Common myeloid progenitor, CD34-positive (primary cell): Measurements from ENCODE around the gene SERGEF.

Experiments
- CTCF ChIA-PET: fragments of 350-600 bp; sonication (Branson Sonifier 250); formaldehyde crosslinking; loops from one replicate; lab custom pipeline; 2021; ENCODE audit warnings: antibody characterized with exemption; lab: Charles Lee
- POLR2A ChIA-PET: fragments of 350-600 bp; sonication (Branson Sonifier 250); formaldehyde crosslinking; loops from one replicate; lab custom pipeline; 2021; ENCODE audit warnings: antibody characterized with exemption; lab: Charles Lee
- DNase-seq, 3 donors: peaks; one replicate each; pipeline versions ENCODE4 v3.0.0 to v3.0.0-alpha.2; 2013
- H3K27ac ChIP-seq, 2 experiments: 1 replicate in 1 of 2; 2 replicates in 1 of 2; pipeline ENCODE4 v1.7.0; 2013; ENCODE audit warnings: inconsistent platforms in 2 of 2, low read length in 2 of 2, mild to moderate bottlenecking in 2 of 2, low read depth in 1 of 2, moderate library complexity in 1 of 2; ENCODE audit not compliant: severe bottlenecking in 2 of 2, insufficient read depth in 1 of 2, poor library complexity in 1 of 2
- H3K27me3 ChIP-seq, 5 experiments: replicated peaks in 2 of 5; 1 replicate in 3 of 5; 2 replicates in 2 of 5; pipeline versions ENCODE4 v1.6.1 to v1.7.0; 2013; ENCODE audit warnings: low read length in 4 of 5, mild to moderate bottlenecking in 2 of 5, moderate library complexity in 2 of 5, inconsistent platforms in 1 of 5; ENCODE audit not compliant: insufficient read depth in 5 of 5, control insufficient read depth in 4 of 5
- H3K36me3 ChIP-seq, 4 experiments: 1 replicate in 2 of 4; 2 replicates in 2 of 4; pipeline versions ENCODE4 v1.6.1 to v1.7.0; 2013; ENCODE audit warnings: low read length in 3 of 4, control low read depth in 1 of 4, mild to moderate bottlenecking in 1 of 4; ENCODE audit not compliant: control insufficient read depth in 4 of 4, insufficient read depth in 4 of 4
- H3K4me1 ChIP-seq, 4 experiments: 1 replicate in 3 of 4; 2 replicates in 1 of 4; pipeline versions ENCODE4 v1.6.1 to v1.7.1; 2013; ENCODE audit warnings: low read length in 3 of 4, mild to moderate bottlenecking in 3 of 4, control low read depth in 1 of 4, inconsistent platforms in 1 of 4, moderate library complexity in 1 of 4; ENCODE audit not compliant: control insufficient read depth in 4 of 4, insufficient read depth in 4 of 4; ENCODE audit errors: control extremely low read depth in 1 of 4
- H3K4me3 ChIP-seq, 7 experiments: 1 replicate in 4 of 7; 2 replicates in 3 of 7; pipeline versions ENCODE4 v1.5.1 to v1.7.0; 2013; ENCODE audit warnings: mild to moderate bottlenecking in 7 of 7, low read length in 6 of 7, moderate library complexity in 6 of 7, inconsistent platforms in 2 of 7, low read depth in 2 of 7, control low read depth in 1 of 7; ENCODE audit not compliant: insufficient read depth in 4 of 7, control insufficient read depth in 1 of 7; ENCODE audit errors: extremely low read depth in 1 of 7
- H3K9me3 ChIP-seq, 5 experiments: 1 replicate in 4 of 5; 2 replicates in 1 of 5; pipeline versions ENCODE4 v1.6.1 to v1.7.1; 2013; ENCODE audit warnings: low read length in 4 of 5, mild to moderate bottlenecking in 2 of 5, inconsistent platforms in 1 of 5, low read depth in 1 of 5, moderate library complexity in 1 of 5; ENCODE audit not compliant: control insufficient read depth in 4 of 5, insufficient read depth in 2 of 5; ENCODE audit errors: control extremely low read depth in 1 of 5
- WGBS: methylation state at CpG from one replicate; pipeline ENCODE4 v1.1.5; 2013; ENCODE audit not compliant: insufficient coverage; 5-methylcytosine and 5-hydroxymethylcytosine counted together

The SERGEF gene

GRCh38 chr11:17775507-17776211, 237.2 kb downstream of the SERGEF start:
- no peak for DNase-seq
- 89% methylated on average over 11 of the region's 18 CpGs for WGBS
- CTCF ChIA-PET, result no interaction called here
- POLR2A ChIA-PET, result no interaction called here
- Histone ChIP-seq H3K27ac (no peak overlapping the region), H3K27me3 (no peaks in the 10 kb centered on the region), H3K4me1 (no peaks in the 10 kb centered on the region), H3K36me3 (no peaks in the 10 kb centered on the region), H3K4me3 (no peak overlapping the region), H3K9me3 (no peaks in the 10 kb centered on the region)

GRCh38 chr11:17775035-17775348, 237.9 kb downstream of the SERGEF start:
- H3K27ac ChIP-seq, result no peak overlapping the region
- H3K4me1 ChIP-seq, result no peaks in the 10 kb centered on the region
- 100% methylated on average over 2 of the region's 3 CpGs for WGBS
- CTCF ChIA-PET, result no interaction called here
- no peaks in the 10 kb centered on the region for H3K36me3 ChIP-seq
- POLR2A ChIA-PET, result no interaction called here
- no peaks in the 10 kb centered on the region for H3K9me3 ChIP-seq
- no peaks in the 10 kb centered on the region for H3K27me3 ChIP-seq
- no peak overlapping the region for H3K4me3 ChIP-seq
- DNase-seq, result no peak

- no peak overlapping the region for H3K27ac ChIP-seq
- 94% methylated on average over 12 of the region's 12 CpGs for WGBS
- POLR2A ChIA-PET, result no interaction called here
- no peaks in the 10 kb centered on the region for H3K9me3 ChIP-seq
- H3K4me3 ChIP-seq, result no peak overlapping the region
- no peaks in the 10 kb centered on the region for H3K27me3 ChIP-seq
- H3K36me3 ChIP-seq, result no peaks in the 10 kb centered on the region
- CTCF ChIA-PET, result no interaction called here
- no peaks in the 10 kb centered on the region for H3K4me1 ChIP-seq
- DNase-seq, result no peak
These were observed 238.4 kb downstream of the SERGEF start for GRCh38 chr11:17774232-17775034.

- no peak overlapping the region for H3K27ac ChIP-seq
- ChIA-PET CTCF (no interaction called here), POLR2A (no interaction called here)
- no peaks in the 10 kb centered on the region for H3K9me3 ChIP-seq
- H3K36me3 ChIP-seq, result no peaks in the 10 kb centered on the region
- no peak for DNase-seq
- 95% methylated on average over 6 of the region's 6 CpGs for WGBS
- no peaks in the 10 kb centered on the region for H3K4me1 ChIP-seq
- H3K27me3 ChIP-seq, result no peaks in the 10 kb centered on the region
- H3K4me3 ChIP-seq, result no peak overlapping the region
These were observed 239.2 kb downstream of the SERGEF start for GRCh38 chr11:17773674-17774073.

GRCh38 chr11:17772704-17773600, 239.9 kb downstream of the SERGEF start:
- POLR2A ChIA-PET, result no interaction called here
- Histone ChIP-seq H3K27ac (no peak overlapping the region), H3K27me3 (no peaks in the 10 kb centered on the region), H3K4me3 (no peak overlapping the region), H3K9me3 (no peaks in the 10 kb centered on the region), H3K4me1 (no peaks in the 10 kb centered on the region), H3K36me3 (no peaks in the 10 kb centered on the region)
- CTCF ChIA-PET, result no interaction called here
- WGBS, result 94% methylated on average over 28 of the region's 31 CpGs
- no peak for DNase-seq

- DNase-seq, result no peak
- no peaks in the 10 kb centered on the region for H3K4me1 ChIP-seq
- H3K36me3 ChIP-seq, result no peaks in the 10 kb centered on the region
- no peaks in the 10 kb centered on the region for H3K9me3 ChIP-seq
- H3K27me3 ChIP-seq, result no peaks in the 10 kb centered on the region
- ChIA-PET POLR2A (no interaction called here), CTCF (no interaction called here)
- no peak overlapping the region for H3K4me3 ChIP-seq
- WGBS, result 98% methylated on average over 34 of the region's 37 CpGs
- no peak overlapping the region for H3K27ac ChIP-seq
These were observed 240.9 kb downstream of the SERGEF start for GRCh38 chr11:17771841-17772401.
